GM21528 (cell line): Measurements from ENCODE around the gene NAA50.
A peak's percentile ranks its signal among the peaks of the same experiment; 100 is the strongest.

ENCODE experiments used
- ATAC-seq: cut with Tn5 transposase; IDR thresholded peaks from one replicate; pipeline ENCODE4 v1.9.1; 2021; ENCODE audit warnings: mild to moderate bottlenecking, moderate library complexity; ENCODE audit not compliant: unreplicated experiment, low FRiP score

NAA50 gene

DNA sequence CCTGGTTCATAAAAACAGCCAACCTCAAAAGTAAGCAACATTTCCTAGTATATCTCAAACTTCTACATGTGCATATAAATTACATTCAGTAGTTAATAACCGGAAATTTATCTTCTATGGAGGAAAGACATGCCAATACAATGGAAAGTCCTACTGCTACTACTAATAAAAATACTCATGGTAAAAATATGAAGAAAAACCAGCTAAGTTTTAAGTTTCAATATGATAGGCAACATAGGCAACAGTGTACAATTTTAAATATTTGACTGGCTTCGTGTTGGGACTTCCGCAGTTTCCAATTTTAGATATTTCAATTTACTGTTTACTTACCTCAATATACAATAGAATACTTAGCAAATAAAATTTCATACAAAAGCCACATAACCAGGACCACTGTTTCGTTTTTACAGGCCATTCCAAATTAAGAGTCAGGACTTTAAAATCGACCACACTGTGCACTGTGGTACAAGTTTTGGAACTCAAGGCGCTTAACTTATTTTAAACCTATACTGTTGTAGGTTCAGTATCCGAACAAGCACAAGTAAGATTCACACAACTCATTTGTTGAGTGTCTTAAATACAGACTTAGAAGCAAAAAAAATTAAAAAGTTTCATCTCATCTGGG, 2.9 kb downstream of the NAA50 start:
- ATAC-seq = no peak

DNA sequence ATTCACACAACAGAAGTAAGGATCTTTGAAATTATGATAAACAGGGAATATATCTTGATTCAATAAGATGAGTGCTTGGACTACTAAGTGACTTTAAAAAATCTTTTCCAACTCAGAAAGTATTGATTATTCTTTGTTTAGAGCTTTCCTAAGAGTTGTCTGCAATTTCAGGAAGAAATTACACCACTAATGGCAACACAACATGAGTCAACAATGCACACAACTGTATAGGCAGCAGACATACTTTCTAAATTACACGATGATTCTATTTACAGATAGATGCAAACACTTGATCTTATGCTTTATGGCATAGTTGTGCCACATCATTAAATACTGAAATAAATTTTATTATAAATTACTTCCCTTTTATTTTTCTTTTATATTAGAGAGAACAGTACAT, 4.4 kb downstream of the NAA50 start:
- no peak for ATAC-seq

DNA sequence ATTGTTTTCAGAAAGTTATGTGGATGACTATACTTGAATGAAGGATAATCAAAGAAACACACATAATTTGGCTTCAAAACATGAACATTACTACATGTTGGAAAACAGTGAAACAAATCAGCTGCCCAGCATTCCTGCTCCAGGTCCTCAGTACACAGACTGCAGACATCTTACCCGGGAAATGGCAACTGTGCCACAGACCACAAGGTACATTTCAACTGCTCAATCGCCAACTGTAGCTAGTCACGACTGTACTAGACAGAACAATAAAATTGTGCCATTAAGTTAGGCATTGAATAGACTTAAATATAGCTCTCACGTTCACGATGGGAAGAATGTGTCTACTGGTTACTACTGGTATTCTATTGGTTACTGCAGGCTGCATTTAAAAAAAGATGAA, 5.0 kb downstream of the NAA50 start:
- no peak for ATAC-seq

DNA sequence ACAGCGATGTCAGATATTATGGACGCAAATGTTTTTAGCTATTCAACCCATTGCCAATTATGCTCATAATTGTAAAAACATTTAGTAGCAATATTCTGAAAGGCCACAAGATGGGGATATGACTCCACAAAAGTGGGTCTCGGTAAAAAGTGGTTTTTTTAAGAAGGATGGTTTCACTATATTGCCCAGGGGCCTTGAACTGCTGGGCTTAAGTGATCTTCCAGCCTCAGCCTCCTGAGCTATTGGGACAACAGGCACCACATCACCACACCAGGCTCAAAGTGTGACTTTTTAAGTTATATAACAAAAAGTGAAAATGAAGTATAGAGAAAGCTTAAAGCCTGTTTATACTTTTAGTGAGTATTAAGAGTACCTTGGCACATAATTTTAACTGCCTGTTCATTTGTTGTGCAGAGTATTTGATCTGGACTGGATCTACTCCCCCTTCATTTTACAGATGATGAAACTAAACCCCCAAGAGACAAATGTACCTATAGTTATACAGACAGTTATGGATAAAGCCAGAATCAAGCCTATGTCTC, 9.4 kb downstream of the NAA50 start:
- ATAC-seq = no peak

DNA sequence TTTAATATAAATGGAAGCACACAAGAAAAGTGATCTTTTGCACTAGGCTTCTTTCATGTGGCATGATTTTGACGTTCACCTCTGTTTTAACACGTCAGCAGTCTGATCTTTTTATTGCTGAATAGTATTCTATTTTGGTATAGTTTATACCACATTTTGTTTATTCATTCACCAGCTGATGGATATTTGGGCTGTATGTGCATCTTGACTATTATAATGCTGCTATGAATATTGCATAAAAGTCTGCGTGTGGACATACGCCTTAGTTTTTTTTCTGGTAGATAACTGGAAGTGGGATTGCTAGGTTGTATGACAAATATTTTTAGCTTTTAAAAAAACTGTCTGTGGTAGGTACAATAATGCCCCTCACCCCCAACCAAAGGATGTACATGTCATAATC, 14.4 kb downstream of the NAA50 start:
- ATAC-seq = no peak

GRCh38 chr3:113730550-113730949, 15.5 kb downstream of the NAA50 start:
- no peak for ATAC-seq

GRCh38 chr3:113728661-113729060, 17.4 kb downstream of the NAA50 start:
- ATAC-seq = no peak

DNA sequence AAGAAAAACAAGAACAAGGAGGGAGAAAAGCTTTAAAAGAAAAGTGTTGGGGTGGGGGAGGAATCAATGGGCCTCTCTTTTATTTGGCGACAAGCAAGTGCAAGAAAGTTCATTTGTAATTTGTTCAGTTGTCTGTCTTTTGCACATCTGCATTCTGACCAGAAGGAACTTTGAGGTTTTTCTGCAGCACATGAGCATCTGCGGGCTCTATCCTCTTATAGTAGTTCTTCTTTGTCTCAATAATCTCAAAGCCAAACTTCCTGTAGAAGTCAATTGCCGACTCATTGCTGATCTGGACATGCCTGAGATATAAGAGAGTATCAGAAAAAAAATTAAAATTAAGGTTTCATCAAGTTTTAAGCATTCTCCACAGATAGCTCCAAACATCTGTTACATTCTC, 24.4 kb downstream of the NAA50 start:
- ATAC-seq = no peak

DNA sequence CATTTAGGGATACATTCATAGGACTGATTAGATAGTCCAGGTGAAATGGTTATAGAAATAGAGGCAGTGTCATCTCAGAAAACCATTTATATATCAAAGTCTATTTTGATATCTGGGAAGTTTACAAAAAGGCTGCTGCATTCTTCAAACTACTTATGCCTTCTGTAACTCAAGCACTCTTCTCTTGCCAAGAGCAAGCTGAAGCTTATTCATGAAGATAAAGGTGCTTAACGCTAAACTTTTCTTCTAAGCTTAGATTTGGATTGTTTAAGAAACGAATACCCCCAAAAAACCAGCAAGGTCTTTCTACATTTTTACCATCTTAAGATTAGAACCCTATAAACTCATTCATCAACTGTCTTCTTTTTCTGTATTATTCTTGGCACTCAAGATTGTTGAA, 26.3 kb downstream of the NAA50 start:
- no peak for ATAC-seq

DNA sequence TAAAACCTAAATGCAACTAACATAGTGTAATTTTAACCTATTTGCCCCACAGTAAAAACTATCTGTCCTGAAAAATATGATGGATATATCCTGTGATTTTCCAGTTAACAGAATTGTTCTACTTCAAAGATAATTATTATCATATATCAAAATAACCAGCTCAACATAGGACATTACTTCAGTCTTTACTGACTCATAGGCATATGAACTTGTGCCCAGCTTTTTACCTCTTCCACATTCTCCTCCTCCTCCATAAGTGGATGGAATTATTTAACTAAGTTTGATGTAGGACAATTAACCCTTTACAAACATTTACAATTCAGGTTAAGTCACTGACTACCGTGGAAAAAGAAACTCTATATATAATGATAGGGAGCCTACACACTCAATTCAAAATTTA, 26.8 kb downstream of the NAA50 start:
- no peak for ATAC-seq

- ATAC-seq = no peak
Measured at GRCh38 chr3:113717818-113718217, 28.2 kb downstream of the NAA50 start.

- no peak for ATAC-seq
Measured at GRCh38 chr3:113717308-113717707, 28.7 kb downstream of the NAA50 start.

- ATAC-seq = no peak
Measured at GRCh38 chr3:113714702-113715101, 31.3 kb downstream of the NAA50 start.

DNA sequence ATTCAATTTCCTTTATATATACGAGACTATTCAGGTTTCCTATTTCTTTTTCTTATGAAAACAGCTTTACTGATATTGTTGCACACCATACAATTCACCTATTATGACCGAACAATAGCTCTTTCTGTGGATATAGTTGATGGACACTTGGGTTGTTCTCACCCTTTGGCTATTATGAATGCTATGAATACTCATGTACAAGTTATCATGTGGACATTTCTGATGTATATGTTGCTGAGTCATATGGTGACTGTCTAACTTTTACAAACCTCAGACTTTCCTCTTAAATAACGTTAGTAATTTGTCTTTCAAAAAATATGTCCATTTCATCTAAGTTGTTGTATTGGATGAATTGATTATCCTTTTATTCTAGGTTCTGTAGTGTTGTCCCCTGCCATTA, 33.9 kb downstream of the NAA50 start:
- ATAC-seq = no peak

DNA sequence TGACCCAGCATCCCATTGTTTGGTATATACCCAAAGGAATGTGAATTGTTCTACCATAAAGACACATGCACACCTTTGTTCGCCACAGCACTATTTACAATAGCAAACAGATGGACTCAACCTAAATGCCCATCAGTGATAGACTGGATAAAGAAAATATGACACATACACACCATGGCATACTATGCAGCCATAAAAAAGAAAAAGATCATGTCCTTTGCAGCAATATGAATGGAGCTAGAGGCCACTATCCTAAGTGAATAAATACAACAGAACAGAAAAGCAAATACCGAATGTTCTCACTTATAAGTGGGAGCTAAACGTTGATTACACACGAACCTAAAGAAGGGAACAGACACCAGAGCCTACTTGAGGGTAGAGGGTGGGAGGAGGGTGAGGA, 38.2 kb downstream of the NAA50 start:
- ATAC-seq = no peak

DNA sequence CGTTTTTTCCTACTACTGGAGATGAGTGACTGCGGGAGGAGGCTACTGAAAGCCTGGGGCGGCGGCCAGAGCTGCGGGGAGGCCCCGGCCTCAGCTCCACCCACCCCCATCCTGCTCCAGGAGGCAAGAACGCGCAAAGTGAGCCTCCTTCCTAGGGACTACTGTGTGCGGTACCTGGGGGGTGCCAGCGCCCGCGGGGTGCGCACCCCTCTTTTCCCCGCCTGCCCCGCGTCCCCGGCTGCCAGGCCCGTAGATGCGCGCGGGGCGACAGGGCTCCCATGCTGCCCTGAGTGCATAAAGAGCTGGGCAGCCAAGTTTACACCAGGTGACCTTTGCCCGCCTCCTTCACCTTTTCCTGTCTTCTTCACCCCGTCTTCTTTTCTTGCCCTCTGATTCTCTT, 47.1 kb downstream of the NAA50 start:
- ATAC-seq = no peak

DNA sequence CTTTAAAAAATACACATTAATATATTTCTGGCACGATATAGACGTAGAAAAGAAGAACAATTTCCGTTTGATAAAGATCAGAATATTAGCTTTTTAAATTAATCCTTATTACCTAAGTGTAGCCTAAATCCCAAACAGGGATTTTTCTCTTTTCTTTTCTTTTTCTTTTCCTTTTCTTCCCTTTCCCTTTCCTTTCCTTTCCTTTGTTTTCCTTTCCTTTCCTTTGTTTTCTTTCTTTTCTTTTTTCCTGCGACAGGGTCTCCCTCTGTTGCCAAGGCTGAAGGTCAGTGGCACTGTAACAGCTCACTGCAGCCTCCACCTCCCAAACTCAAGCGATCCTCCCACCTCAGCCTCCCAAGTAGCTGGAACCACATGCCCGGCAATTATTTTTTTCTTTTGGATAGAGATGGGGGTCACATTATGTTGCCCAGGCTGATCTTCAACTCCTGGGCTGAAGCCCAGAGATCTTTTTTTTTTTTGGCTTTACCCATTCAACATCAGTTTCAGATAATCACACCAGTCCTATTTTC, 47.8 kb downstream of the NAA50 start:
- ATAC-seq = no peak

DNA sequence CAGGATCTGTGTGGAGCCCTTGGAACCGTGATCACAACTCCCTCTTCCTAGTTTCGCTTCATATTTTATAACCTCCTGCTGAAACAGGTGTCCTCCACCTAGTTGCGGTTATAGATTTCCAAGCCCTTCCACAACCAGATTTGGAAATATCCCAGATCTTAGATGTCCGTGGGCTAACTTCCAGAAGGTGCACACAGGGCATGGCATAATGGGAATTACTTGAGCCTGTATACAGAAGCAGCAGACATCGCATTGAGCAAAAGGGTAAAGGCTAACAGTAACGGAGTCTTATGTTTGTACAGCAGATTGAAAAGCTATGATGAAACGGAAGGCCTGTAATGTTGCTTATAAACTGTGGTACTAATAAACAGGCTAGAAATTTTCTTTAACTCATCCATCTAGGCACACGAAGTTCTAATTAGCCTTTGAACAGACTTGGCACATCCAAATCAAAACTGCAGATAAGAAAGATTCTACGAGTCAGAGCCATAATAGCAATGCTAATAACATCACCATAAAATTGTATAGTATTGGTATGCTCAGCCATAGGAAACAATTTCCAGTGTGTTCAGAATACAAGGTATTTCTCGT, 48.5 kb downstream of the NAA50 start:
- ATAC-seq = no peak

DNA sequence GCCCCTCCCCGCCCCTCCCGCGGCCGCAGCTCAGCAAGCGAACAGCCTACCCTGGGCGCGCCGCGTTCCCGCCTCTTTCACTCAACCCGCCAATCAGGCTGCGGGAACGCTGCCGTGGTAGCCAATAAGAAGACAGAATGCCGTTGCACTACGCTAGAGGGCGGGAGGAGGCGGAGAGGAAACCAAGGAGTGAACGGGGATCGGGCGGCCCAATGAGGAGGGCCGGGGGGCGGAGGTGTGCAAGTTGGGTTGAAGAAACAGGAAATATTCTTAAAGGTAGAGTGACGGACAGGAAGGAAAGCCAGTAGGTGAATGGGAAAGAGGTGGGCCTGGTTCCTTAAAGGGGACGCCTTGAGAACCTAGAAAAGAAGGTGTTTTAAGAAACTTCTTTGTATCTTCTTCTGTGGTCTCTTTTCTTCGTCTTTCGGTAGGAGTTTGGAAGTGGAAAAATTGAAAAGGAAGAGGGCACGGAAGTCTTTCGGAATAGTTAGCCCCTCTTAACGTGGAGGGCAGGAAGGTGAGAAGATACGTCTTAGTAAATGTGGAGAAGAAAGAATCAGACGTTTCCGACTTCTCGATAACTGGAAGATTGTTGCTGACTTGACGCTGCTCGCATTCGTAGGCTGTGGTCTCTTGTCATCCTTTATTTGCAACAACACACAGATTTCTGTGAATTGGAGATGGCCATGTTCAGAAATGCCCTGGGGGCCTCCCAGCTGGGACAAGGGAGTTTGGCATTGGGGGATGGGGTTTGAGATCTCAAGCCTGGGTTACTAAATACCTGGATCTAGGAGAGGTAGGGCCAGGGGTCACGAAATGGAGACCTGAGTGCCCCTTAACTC, 49.2 kb downstream of the NAA50 start:
- peak; percentile 96 for ATAC-seq

- ATAC-seq = peak; percentile 68
Measured at GRCh38 chr3:113695786-113696645, 50.0 kb downstream of the NAA50 start, which contains the start of gene USF3. Gene USF3, minus strand, starts transcription at chr3:113696642. Its CDS starts 21,764 bp downstream, at chr3:113674878.
